Stimulated activated CD4-positive, alpha-beta T cell treated with anti-CD3 and anti-CD28 coated beads, Interleukin-12 subunit alpha, Interleukin-12 subunit beta, amount 100 ng/mL, for 4 hours (primary cell): Measurements from ENCODE around the gene ANO6.

Source experiments
- DNase-seq: peaks from one replicate; pipeline ENCODE4 v3.0.0-alpha.2; 2020

Gene ANO6

GRCh38 chr12:45473636-45474035 is 257.7 kb downstream of the ANO6 start:
- DNase-seq = no peak

DNA sequence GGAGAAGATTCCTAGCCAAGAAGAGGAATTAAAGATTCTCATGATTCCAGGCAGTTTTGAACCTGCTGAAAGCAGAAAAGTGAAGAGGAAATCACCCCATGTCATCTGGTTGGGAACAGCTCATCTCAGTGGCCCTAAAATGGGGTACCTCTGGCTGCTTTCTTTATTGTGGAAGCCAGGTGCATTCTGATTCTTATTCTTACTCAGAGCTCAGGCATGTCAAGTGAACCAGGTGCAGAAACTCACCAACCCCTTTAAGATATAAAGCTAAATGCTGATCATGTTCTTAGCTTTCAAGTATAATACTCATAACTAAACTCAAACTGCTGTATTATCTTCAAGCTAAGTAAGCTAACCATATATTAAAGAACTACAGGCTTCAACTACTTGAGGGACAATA is 259.7 kb downstream of the ANO6 start:
- DNase-seq = no peak

DNA sequence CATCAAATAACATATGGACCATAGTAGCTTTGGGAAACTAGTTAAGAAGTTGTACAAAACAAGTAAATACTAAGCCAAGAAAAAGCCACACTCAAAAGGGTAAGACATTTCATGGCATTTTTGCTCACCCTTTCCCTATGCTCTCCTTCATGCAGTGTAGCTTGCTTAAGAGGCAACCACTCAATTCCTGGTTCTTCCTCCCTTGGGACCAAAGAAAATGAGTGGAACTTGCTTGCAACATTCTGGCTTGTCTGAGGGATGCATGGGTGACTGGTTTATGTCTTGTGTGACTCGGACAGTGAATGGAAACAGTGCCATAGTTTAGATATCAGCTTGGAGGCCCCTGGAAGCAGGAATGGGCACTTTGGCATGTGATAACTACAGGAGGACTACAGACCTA is 261.6 kb downstream of the ANO6 start:
- DNase-seq = no peak

DNA sequence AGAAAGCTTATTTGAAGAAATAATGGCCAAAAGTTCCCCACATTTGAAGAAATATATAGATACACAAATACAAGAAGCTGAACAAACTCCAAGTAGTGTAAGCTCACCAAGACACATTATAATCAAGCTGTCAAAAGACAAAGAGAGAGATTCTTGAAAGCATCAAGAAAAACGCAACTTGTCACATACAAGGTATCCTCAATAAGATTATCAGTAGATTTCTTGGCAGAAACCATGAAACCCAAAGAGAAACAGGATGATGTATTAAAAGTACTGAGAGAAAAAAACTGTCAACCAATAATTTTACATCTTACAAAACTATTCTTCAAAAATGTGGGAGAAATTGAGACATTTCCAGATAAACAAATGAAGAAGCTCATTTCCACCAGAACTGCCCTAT is 263.0 kb downstream of the ANO6 start:
- DNase-seq = no peak

- no peak for DNase-seq
Observed at GRCh38 chr12:45481746-45482145, 265.9 kb downstream of the ANO6 start.

GRCh38 chr12:45483571-45483970 is 267.7 kb downstream of the ANO6 start:
- no peak for DNase-seq
